Activated CD4-positive, CD25-positive, alpha-beta regulatory T cell (primary cell): ENCODE data around the gene CFAP251.
A peak's percentile ranks its signal among the peaks of the same experiment; 100 is the strongest.
"Not testable (repeated sequence)": the region's sequence is repeated elsewhere in the genome, so short reads cannot be mapped to it uniquely, and the experiment has no call there.

ENCODE experiments used
- DNase-seq, 4 experiments: peaks; one replicate each; lab custom pipeline; 2025; lab: John Stamatoyannopoulos, UW

Gene CFAP251

DNA sequence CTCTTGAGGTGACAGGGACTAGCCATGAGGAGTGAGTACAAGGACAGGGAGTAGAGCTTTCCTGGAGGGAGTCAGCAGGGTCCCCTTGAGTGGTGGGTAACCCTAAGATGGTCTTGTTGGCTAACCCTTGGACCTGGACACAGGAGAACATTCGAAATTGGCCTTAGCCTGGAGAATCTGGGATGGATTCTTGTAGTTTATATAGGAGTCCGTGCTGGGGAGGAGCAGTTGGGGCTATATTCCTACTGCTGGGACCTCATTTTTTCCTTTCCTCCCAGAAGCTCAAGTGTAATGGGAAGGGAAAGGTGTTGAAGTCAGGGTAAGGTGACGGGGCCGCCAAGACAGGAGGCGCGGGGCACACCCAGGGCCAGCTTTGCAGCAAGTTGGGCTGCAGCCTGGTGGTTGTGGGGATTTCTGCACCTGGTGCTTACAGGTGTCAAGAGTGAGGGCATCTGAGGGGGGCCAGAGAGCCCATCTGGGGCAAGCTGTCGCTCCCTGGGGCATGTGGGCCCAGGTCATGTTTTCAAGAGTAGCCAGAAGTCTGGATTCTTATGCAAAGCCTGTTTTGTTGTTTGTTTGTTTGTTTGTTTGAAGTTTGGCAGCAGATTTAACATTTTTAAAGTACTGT is 108.4 kb downstream of the CFAP251 start:
- no peak for DNase-seq

DNA sequence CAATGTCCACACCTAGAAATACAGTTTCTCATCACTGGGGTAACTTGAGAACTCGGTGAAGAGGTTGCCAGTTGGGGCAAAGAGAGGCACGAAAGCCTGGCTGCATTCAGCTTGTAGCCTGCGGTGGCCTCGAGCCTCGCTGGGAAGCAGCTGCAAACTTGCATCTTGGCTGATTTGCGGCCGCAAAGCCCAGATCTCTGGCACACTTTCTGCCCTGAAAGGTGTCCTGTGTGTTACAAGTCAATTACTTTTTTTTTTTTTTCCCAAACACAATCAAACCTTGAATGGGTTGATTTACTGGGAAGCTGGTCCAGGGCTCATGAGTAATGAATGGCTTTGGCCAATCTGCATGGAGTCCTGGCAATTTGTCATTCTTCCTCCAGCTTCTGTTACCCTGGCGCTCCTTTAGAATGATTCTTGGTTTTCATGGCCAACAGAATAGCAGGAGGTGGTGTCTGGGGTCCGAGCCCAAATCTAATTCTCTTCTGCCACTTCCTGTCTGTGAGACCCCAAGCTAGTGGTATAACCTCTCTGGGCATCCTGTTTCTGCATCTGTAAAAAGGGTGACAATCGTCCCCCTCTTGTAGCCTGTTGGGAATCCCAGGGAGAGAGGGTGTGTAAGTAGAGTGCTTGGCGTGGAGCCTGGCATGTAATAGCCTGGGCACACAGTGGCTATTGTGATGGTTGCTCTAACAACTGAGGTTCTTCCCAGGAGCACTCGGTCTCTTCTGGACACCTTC is 109.9 kb downstream of the CFAP251 start:
- no peak for DNase-seq

DNA sequence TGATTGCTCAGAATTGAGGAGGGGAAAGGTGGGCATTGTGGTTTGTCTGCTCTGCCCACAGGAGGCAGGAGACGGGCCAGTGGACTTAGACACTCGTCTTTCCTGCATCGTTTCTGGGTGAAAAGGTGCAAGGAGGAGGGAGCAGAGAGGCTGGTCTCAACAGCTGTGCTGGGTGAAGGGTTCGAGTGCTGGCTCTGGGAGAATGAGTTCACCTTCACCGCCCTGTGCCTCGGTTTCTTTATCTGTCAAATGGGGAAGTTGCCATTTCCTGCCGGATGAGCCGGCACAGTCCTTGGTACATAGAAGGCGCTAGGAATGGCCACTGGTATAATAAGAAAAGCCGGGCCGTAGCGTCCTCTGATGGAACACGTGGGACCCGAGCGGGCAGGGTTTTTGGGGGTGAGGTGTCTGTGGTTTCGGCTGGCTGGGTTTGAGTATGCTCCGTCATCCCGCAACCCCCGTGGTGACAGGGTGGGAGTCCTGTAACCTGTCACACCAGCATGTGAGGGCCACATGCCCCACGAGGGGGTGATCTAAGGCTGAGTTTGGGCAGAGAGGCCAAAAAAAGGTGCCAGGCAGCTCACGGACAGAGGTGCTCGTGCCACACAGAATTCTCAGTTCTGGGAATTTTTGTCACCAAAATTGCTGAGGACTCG is 110.6 kb downstream of the CFAP251 start:
- no peak for DNase-seq

DNA sequence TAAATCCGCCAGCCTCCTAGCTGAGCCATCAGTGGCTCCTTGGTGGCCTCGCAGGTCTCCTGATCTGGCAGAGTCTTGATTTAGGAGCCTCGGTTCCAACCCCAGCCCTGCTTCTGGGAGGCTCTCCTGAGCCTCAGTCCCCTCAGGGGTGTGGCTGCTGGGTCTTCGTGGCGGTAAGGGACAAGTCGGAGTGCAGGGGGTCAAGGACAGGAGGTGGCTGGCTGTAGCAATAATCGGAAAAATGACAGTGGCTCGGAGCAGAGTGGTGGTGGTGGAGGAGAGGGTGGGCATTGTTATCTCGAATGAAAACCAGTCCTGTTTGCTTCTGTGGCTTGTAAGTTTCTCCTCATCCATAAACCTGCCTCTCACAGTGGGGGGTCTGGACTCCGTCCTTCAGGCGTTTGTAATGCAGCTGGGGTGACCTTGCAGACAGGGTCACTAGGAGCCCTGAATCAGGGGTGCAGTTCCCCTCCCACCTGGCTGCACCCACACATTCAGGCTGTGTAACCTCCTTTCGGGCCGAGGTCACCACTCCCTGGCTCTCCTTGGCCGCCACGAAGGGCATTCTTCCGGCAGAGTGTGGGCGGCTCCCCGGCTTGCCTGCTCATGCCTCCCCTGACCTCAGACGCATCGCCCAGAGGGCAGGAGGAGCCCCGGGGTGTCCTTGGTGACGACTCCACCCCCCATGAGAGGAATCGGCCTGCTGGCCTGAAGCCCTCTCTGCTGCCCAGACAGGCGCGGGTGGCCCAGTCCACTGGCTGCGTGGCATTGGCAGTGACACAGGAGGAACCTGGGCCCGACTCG is 111.4 kb downstream of the CFAP251 start:
- no peak for DNase-seq

DNA sequence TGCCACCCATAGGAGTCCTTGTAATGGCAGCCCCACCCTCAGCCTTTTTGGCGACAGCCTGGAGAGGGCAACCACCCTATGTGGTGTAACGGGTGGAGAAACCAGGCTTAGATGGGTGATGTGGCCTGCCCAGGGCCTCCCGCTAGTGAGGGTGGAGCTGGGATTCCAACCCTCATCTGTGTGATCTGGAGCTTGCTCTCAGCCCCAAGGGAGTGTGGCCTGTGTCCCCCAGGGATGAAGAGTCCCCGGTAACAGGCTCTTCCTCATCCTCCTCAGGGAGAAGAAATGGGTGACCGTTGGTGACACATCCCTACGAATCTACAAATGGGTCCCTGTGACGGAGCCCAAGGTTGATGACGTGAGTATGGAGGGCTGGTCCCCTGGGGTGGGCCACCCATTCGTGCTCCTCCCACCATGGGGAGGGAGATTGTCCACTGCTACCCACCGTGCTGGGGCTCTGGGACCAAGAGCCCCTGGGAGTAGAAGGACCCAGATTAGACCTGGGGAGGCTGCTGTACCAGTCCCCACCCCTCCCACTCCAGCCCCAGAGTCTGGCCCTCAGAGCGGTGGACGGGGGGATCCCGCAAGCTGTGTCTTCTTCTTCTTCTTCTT is 112.1 kb downstream of the CFAP251 start:
- DNase-seq: no peak

DNA sequence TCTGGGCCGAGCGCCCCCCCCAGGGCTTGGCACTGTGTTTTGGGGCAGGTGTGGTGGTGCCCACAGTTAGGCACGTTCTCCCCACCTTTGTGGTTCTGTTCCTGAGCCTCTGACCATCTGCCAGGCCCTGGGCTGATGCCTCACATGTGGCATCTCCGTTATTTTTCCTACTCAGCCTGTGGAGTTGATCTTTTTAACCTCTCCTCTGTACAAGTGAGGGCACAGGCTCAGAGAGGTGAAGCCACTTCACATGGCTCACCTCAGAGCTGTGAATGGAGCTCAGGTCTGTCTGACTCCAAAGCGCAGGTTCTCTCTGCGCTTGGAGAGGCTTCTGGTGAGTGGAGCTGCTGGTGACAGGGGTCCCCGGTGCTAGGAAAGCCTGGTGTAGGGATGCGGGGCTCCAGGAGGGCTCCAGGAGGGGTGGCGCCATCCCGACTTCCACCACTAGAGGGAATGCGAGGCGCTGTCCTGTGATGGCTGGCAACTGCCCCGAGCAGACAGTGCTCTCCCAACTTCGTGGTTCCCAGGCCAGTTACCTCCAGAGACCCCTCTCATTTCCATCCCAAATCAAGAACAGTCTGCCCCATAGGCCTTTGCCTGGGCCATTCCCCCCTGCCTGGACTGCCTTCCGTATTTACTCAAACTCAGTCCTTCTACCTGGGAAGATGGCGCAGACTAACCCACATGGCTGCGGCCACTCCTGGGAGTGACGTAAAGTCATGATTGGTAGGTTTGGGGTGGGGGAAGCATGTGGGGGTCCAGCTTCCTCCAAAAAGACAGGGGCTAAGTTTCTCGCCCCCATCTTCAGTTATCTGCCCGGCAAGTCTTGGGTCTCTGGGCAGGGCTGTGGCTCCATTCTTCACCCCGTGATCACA is 113.2 kb downstream of the CFAP251 start:
- peak in 3 of 4 experiments; percentile 13 to 41 (median 23) for DNase-seq

DNA sequence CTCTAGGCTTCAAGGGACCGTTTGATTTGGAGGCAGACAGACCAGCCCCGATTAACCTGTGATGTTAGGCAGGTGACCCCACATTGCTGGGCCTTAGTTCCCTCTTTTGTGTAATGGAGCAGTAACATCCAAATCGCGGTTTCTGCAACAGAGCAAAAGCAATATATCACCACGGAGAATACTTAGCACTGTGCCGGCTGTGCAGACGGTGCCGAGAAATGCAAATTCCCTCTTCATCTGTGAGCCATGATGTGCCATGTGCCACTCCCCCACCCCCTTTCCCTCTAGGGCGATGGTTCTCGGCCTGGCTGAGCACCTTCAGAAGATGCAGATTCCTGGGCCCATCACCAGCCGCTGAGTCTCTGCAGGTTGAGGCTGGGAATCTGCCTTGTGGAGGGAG is 114.2 kb downstream of the CFAP251 start:
- no peak for DNase-seq

DNA sequence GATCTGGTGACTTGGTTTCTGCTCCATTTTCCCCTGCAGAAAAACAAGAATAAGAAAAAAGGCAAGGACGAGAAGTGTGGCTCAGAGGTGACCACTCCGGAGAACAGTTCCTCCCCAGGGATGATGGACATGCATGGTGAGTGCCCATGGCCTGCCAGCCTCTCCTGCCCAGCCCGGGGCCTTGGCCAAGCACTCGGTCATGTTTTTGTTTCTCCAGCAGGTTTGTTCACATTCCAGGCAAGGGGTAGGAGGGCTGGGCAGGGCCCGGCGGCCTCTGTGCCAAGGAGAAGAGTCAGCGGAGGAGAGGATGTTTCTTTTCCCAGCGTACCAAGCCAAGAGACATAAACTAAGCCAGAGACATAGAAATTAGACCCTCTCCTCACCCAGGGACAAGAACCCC is 116.9 kb downstream of the CFAP251 start:
- DNase-seq: no peak

DNA sequence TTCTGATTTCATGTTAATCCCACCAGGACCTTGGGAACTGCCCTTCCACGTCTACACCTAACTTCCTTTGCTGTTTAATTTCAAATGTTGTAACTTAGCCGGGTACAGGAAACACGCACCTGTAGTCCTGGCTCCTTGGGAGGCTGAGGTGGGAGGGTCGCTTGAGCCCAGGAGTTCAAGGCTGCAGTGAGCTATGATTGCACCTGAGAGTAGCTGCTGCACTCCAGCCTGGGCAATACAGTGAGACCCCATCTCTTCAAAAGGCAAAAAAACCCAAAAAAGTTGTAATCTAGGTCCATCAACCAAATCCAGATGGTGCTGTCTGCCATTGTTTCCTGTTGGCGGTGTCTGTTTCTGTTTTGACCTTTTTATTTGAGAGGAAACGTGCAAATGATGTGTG is 117.8 kb downstream of the CFAP251 start:
- no peak for DNase-seq

DNA sequence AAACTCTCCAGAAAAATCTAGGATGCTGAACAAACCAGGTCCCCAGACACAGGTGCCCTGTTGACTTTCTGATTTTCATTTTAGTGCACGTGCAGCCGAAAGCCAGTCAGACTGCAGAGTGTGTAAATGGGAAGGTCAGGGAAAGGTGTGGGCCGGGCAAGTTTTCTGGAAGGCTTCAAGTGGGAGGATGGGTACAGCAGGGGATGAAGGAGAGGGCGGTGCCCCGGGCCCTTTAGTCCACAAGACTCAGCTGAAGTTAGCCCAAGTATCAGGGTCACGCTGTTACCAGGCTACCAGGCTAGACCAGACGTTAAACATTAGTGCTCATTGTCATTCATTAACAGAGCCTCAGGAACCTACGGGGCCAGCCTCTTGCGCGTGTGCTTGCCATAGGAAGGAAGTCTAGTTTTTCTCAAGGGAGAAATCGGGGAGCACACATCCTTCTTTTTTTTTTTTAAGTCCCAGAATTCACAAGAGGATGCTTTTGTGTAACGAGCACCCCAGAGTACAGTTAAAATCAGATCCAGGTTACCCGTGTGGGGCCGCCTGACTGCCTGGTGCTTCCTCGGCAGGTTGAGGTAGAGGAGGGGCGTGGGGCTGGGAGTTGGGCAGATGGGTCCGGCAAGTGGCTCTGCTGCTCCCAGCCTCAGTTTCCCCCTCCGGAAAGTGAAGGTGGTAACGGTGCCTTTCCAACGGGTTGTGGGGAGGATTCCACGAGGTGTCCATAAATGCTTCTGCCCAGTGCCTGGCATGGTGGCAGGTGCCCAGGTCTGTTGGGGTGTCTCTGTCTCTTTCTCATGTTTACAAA is 122.4 kb downstream of the CFAP251 start:
- DNase-seq: no peak

DNA sequence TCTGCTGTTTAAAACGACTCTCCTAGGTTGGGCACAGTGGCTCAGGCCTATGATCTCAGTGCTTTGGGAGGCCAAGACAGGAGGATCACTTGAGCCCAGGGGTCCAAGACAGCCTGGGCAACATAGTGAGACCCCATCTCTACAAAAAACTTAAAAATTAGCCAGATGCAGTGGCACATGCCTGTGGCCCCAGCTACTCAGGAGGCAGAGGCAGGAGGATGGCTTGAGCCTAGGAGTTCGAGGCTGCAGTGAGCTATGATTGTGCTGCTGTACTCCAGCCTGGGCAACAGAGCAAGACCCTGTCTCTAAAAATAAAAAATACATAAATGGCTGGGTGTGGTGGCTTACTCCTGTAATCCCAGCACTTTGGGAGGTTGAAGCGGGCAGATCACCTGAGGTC is 123.1 kb downstream of the CFAP251 start:
- DNase-seq: not testable (repeated sequence)

DNA sequence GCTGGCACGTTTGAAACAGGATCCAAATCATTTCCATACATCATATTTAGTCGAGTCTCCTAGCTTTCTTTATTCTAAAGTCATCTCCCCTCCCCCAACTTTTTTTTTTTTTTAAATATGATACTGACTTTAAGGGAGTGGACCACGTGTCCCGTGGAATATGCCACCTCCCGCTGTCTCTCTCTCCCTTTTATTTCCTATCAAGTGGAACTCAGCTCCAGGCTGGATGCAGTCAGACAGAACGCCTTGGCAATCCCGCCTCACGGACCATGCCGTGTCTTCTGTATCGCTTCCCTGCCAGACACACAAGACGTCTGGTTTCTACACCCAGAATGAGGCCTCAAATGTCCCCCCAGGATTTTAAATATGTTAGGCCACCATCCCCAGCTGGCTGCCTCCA is 124.5 kb downstream of the CFAP251 start:
- no peak for DNase-seq

DNA sequence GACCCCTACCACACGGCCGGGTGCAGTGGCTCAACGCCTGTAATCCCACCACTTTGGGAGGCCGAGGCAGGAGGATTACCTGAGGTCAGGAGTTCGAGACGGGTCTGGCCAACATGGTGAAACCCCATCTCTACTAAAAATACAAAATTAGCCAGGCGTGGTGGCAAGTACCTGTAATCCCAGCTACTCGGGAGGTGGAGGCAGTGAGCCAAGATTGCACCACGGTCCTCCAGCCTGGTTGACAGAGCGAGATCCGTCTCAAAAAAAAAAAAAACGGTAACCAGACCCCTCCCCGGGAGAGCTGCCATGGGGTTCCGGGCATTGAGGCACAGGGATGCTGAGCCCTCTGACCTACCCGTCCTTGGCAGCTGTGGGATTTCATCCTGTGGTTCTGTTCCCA is 125.1 kb downstream of the CFAP251 start:
- no peak for DNase-seq

DNA sequence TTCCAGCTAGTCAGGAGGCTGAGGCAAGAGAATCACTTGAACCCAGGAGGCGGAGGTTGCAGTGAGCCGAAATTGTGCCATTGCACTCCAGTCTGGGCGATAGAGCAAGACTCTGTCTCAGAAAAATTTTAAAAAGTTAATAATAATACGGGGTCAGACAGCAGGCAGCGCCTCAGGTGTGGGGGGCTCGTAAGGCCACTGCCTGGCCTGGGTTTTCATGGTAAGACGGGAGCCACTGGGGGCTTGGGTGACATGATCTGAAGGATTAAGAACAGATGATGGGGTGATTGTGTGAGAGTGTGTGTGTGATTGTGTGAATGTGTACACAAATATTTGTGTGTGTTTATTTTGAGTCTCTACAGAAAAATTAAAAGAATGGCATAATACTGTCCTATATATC is 126.9 kb downstream of the CFAP251 start:
- no peak for DNase-seq

DNA sequence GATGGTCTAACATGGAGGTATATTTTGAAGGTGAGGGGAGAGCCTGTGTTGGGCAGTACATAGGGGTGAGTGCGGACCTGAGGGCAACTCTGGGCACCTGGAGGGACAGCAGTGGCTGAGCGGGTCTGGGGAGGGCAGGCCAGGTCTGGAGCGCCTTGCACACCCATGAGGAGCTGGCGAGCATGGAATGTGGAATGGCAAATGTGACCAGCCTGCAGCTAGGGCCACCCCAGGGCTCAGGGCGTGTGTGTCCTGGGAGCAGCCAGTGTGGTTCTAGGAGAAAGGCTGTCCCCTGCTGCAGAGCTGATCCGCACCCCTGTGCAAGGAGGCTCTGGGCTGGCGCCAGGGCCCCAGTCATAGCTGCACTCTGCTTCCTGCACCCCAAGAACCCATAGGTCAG is 127.8 kb downstream of the CFAP251 start:
- no peak for DNase-seq

DNA sequence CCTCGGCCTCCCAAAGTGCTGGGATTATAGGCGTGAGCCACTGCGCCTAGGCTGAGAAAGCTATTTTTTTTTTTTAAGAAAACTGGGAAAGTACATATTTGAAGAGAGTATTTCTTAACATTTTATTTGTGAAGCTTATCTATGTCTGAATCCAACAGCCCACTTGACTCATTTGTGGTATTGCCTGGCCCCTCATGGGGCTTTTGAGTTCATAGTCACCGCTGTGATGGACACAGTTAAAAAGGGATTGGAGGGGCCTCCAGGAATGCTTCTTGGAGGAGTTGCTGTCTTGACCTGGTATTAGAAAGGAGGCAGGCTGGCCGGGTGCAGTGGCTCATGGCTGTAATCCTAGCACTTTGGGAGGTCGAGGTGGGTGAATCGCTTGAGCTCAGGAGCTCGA is 129.8 kb downstream of the CFAP251 start:
- DNase-seq: no peak

DNA sequence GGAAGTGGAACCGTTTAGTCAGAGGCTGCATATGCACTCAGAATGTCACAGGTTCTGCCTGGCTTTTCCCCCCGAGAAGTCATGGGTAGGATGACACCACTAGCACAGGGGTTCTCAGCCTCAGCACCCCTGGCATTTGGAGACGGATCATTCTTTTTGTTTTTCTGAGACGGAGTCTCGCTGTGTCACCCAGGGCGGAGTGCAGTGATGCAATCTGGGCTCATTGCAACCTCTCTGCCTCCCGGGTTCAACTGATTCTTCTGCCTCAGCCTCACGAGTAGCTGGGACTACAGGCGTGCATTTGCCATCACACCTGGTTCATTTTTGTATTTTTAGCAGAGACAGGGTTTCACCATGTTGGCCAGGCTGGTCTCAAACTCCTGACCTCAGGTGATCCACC is 131.4 kb downstream of the CFAP251 start:
- DNase-seq: no peak

DNA sequence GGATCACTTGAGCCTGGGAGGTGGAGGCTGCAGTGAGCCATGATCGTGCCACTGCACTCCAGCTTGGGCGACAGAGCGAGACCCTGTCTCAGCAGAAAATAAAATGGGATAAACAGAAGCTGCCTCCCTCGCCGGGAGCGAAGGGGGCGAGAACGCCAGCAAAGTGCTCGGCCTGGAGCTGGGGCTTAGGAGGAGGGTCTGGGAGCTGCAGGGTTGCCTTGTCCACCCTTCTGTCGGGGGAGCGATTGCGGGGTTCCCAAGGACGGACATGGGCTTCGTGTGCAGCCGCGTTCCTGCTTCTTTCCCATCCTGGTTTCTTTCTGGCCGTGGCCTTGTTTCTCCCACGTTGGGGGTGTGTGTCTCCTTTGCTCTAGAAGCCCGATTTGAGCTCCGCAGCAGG is 132.3 kb downstream of the CFAP251 start:
- no peak for DNase-seq

DNA sequence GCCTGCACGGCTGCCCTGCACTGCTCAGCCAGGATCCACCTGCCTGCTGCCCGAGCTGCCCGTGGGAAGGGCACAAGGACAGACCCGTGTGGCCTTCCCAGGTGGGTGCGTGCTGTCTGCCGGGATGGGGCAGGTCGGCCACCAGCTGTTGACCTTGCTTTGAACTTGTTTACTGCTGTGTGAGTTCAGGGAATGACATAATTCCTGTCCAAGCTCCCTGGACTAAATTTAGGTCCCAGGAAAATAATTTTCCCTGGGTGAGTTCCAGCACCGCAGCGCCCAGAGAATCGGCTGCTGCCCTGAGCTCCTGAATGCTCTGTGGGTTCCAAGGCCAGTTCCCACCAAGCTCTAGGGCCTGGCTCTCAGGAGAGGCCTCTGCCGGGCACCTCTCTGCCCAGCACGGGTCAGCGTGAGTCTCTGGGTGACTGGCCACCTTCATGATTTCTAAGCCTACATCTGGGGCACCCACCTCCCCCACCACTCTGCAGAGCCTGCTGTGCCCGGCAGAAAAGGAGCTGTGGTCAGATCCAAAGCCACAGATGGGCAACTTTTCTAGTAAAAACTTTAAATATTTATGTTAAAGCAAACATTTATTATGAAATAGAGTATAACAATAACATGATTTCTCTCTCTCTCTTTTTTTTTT is 133.0 kb downstream of the CFAP251 start:
- DNase-seq: no peak

DNA sequence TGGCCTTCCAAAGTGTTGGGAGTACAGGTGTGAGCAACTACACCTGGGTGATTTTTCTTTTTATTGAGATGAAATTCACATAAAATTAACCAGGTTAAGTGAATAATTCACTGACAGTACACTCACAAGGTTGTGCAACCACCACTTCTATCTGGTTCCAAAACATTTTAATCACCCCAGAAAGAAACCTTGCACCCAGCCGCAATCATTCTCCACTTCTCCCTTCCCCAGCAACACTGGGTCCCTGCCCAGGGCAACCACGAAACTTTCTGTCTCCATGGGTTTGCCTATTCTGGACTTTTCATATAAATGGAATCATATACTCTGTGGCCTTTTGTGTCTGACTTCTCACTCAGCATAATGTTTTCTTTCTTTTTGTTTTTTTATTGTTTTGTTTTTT is 133.9 kb downstream of the CFAP251 start:
- DNase-seq: no peak
